HG03064 (cell line): ENCODE results near the gene ARHGAP12.
A peak's percentile ranks its signal among the peaks of the same experiment; 100 is the strongest.

Source experiments
- ATAC-seq: cut with Tn5 transposase; IDR thresholded peaks from one replicate; pipeline ENCODE4 v1.9.1; 2021; ENCODE audit warnings: low read depth; ENCODE audit not compliant: unreplicated experiment

Gene ARHGAP12

DNA sequence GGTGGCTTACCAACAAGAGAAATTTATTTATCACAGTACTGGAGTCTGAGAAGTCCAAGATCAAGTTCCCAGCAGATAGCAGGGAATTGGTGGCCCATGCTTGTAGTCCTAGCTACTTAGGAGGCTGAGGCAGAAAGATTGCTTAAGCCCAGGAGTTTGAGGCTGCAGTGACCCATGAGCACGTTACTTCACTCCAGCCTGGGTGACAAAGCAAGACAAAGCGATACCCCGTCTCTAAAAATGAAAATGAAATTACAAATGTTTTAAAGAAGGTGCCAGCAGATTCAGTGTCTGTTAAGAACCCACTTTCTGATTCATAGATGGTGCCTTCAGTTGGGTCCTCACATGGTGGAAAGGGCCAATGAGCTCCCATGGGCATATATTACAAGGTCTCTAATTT is 20.6 kb upstream of the ARHGAP12 start:
- no peak for ATAC-seq

DNA sequence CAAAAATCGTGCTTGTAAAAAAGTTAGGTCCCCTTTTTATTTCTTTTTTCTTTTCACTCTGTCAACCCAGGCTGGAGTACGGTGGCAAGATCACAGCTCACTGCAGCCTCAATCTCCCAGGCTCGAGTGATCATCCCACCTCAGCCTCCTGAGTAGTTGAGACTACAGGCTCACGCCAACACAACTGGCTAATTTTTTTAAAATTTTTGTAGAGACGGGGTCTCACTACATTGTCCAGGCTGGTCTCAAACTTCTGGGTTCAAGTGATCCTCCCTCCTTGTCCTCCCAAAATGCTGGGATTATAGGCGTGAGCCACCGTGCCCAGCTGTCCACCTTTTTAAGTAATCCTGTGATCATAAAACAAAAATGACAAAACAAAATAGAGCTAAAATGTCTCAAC is 19.4 kb upstream of the ARHGAP12 start:
- ATAC-seq, result no peak

DNA sequence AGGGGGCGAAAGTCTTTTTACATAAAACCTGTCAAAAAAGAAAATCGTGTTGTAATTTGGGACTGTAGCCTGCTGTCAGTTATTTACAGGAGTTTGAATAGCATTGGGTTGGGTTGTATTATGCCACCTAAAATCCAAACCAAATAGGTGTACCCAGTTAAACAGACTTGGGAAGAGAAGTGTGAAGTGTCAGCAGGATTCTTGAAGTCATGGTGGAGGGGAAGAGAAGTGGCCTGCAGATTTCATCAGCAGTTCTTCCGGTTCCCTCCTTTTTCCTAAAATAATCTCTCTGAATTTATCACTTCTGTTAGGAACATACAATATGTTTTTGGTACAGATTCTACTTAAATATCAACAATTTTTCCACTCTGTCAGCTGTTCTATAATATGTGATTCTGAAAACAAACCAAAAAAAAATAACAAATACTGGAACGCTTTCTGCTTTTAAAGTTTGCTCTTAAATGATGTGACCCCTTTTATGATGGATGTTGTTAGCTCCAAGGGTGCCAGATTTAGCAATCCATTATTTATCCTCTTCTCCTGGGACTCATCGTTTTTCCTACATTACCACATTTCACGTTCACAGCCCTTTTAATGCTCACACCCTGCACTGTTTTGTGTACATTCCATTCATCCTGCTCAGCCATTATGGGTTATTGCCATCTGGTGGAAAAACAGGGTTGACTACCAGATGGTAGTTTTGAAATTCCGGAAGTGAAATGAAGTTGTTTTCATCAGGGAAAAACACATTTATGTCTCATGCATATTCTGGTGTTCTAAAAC is 18.7 kb upstream of the ARHGAP12 start:
- ATAC-seq, result no peak

DNA sequence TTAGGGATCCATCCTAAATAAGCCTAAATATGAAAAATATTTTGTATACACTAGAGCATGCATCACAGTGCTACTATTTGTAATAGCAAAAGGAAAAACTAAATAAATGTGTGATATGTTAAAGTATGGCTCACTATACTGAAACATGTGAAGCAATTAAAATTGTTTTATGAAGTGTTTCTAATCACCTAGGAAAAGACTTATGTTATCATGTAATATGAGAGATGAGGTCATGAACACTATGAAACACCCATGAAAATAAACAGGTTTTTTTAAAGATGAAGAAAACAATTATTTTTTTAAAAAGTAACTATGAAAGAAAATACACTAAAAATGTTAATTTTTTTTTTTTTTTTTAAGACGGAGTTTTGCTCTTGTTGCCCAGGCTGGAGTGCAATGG is 16.8 kb upstream of the ARHGAP12 start:
- ATAC-seq, result no peak

DNA sequence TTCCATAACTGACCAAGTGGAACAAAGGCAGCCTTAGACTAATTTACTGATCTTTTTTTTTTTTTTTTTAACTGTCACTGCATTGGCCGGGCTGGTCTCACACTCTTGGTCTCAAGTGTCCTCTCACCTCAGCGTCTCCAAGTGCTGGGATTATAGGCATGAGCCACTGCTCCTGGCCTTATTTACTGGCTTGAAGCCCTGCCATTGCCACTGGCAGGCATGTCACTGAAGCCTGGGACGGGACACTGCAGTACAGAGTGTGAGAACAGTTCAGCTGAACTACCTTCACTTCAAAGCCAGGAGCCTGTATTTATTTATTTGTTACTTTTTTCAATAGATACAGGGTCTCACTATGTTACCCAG is 15.4 kb upstream of the ARHGAP12 start:
- ATAC-seq, result no peak

DNA sequence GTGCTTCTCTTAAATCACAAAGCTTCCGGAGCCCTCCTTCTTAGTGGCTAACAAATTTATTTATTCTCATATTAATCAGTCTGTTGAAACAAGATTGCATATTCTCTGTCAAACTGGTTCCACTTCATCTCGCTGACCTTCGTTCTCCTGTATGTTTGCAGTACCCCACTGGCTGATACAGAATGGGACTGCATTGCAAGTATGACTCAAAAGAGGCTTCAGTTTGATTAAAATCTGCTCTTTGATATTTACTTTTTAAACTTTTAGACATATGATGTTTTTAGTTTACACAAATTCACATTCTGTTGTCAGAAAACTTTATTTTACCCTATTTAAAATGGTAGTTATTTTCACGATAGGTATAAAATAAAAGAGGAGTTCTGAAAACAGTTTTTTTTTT is 14.3 kb upstream of the ARHGAP12 start:
- ATAC-seq, result no peak

DNA sequence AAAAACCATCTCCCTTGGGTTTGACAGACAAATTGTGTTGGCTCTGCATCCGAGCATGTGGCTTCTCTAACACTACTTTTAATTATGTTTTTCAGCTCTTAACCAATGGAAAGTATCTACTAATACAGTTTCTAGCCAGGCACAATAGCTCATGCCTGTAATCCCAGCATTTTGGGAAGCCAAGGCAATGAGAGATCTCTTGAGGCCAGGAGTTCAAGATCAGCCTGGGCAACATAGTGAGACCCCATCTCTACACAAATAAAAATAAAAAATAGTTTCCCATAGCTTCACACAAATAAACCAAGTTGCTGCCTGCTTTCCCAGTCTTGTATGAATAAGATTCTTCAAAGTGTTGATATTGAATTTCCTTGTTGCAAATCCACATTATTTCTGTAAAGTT is 13.8 kb upstream of the ARHGAP12 start:
- no peak for ATAC-seq

DNA sequence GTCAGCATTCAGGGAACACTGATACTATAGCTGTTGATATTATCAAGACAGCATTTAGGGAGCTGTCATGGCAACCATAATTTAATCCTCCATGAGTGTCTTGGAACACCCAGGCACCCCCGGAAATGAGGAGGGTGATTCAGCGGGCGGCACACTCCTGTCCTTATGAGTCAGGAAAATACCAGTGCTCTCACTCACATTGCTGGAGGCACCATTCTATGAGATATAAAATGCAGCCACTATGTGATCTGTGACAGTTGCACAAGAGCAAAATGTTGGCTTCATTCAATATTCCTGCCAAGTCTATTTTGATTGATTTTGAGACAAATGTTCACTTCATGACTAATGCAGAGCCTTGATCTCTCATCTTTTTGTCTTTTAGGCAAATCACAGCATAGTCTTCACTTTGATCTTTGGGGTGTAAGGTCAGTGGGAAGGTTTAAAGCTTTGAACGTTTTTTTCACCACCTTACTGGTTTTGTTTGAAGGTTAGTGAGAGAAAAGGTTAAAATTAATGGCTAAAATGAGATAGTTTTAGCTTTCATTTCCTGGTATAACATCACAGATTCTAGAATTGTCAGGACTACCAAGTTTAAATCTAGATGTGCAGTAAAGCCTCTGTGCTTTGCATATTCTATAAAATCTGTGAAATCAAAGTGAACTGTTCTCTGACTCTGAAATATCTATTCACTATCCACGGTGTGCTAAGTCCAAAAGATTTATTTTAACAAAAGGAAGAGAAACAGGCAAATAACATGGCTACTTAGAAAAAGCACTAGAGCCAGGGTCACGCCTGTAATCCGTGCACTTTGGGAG is 12.4 kb upstream of the ARHGAP12 start:
- no peak for ATAC-seq

DNA sequence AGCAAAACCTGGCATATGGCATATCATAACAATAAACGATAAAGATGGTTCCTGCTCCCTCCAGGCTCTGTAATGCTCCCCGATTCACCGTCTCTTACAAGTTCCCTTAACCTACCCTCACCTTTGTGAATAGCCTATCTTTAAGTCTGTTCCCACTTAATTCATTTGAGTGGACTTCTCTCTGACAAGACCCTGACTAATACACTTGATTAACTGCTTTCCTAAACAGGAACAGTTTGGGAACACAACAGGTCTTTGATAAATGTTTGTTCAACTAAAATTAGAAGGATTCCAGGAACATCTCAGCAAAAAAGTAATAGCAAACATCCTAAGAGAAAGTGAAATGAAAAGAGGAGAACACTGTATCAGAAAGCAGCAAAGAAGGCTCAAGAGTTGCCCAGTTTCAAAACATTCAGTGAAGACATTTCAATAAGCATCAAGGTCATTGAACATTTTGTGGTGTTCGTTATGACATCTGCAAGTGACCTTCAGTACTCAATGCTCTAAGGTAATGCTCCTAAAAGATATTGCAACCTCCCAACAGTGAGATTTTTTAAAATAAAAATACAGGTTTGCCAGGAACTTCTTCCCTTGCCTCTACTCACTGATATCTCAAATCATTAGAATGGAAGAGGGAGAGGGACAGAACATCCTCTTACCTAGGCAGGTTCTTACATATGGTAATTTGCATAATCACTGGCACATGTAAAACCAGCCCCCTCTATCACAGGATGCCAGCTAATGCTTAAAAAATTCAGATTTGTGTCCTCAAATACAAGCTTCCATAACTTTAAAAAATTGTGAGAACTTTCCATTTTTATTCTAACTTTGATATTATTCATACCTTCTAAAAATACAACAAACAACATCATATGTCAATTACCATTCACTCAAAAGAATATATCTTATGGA is 11.4 kb upstream of the ARHGAP12 start:
- ATAC-seq, result no peak

DNA sequence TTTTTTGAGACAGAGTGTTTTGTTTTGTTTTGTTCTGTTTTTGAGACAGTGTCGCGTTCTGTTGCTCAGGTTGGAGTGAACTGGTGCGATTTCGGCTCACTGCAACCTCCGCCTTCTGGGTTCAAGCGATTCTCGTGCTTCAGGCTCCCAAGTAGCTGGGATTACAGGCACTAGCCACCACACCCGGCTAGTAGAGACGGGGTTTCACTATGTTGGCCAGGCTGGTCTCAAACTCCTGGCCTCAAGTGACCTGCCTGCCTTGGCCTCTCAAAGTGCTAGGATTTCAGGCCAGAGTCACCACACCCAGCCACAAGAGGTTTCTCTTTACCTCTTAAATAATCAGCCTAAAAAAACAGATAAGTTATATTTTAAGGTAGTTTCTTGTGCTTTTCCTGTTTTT is 8.7 kb upstream of the ARHGAP12 start:
- no peak for ATAC-seq

DNA sequence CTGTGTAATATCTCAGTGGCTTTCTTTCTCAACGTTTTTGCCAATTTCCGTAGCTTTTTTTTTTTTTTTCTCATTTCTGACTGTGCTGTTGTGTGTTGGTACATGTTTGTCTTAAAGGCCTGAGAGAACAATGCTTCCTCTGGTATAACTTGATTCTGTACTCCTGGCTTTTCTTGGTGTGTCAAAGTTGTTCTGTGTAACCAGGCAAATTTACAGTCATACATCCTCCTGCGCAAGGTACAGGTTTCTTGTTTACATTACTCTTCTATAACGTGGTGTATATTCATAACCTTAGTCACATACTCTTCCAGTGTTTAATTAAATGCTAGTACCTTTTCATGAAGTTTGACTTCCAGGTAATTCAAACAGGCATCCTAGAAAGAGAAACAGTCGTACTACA is 8.3 kb upstream of the ARHGAP12 start:
- ATAC-seq, result no peak

DNA sequence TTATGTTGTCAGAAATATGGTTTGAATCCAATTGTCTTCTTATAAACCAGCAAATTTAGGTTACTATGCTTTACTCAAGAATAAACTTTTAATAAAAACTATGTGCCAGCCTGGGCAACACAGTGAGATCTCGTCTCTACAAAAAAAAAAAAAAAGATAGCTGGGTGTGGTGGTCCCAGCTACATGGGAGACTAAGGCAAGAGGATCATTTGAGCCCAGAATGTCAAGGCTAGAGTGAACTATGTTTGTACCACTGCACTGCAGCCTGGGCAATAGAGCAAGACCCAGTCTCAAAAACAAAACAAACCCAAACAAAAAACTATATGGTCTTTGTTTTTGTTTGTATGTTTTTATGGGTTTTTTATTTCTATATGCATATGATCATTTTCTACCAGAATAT is 7.5 kb upstream of the ARHGAP12 start:
- ATAC-seq, result no peak

DNA sequence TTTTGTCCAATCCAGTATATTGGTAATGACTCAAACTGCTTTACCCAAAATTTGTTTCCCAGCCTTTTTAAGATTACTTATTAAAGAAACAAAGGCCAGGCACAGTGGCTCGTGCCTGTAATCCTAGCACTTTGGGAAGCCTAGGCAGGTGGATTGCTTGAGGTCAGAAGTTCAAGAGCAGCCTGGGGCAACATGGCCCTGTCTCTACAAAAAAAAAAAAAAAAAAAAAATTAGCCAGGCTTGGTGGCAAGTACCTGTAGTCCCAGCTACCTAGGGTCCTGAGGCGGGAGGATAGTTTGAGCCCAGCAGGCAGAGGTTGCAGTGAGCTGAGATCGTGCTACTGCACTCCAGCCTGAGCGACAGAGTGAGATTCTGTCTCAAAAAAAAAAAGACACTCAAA is 7.0 kb upstream of the ARHGAP12 start:
- no peak for ATAC-seq

DNA sequence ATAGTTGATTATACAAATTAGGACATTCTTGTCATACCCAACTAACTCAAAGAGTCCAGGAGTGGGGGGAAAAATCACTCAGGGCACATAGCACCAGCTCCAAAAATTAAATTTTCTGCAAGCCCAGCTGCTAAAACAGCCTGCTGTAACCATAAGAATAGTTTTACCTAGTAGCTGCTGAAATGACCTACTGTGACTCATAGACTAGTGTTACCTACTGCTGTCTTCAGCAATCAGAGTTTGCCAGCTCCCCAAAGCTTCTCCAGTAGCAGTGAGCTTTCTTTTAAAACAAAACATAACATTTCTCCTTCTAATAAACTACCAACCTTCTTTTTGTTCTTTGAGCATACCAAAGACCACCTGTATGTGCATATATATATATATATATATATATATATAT is 4.2 kb upstream of the ARHGAP12 start:
- no peak for ATAC-seq

DNA sequence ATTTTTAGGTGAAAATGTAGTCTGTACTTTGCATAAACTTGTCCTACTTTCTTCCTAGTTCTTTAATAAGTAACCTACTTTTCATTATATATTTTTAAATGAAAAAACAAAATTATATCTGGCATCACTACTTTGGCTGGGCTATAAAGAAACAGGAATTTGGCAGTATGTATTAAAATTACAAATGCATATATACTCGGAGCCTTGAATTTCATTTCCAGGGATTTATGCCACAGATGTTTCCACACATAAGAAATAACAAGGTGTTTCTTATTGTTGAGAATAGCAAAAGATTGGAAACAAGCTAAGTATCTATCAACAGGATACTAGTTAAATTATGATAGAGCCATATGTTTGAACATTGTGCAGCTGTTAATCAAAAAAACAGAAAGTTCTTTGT is 2.2 kb upstream of the ARHGAP12 start:
- ATAC-seq, result no peak

DNA sequence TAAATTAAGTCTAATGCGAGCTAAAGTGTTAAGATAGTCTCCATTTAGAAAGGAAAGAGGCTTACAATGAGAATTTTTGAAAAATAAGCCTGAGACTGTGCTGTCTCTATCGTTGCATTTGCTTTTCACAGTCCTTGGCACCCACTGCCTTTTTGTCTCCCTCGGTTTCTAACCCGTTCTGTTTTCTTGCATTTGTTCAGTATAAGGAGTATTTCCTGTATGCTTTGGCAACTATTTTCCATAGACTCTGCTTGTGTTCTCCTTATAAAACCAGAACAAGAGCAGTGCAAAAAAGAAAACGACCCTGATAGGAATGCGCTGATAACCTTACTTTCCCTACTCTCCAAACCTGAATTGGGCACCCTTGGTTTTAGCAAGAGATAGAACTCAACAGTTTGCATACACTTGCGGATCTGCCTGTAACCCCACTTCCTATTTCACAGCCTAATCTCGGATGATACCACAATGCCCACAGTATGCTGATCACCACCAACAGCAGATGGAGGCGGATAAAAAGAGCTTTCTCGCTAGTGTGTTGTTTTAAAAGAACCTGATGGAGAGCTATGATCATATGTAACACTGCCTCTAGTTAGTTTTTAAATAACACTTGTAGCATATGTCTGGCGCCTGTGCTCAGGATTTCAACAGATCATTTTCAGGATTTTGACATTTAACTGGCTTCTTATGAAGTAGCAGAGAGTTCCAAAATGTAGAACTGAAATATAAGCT is 1.6 kb upstream of the ARHGAP12 start:
- ATAC-seq, result no peak

DNA sequence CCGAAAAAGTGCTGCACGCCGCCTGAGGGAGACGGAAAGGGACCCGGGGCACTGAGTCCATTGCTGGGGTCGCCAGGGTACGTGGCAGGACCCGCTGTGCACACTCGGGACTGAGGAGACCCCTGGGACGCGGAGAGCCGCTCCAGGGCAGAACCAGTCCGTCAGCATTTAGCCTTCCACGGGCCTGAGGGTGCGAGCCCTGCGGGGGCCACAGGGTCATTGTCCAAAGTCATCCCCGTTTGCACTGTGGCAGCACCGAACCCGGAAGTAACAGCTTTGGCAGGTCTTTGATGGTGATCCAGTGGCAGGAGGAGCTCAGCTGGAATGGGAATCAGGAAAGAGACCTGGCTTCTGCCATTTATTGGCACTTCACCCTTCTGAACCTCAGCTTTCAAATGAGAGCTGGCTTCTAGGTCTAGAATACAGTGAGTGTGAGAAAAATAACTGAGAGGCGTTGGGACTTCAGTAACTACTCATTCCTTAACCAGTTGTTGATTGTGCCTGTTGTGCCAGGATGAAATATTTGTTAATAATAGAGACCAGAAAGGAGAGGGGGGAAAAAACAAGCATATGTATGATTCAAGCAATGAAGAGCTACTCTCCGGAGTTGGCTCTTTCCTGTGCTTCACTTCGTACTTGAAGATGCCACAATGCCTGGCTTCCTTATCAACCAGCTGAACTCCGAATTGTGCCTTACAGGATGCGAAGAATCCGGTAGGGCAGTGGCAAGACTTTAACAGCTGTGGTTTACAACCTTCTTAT is 811 bp upstream of the ARHGAP12 start:
- peak; percentile 2 for ATAC-seq

DNA sequence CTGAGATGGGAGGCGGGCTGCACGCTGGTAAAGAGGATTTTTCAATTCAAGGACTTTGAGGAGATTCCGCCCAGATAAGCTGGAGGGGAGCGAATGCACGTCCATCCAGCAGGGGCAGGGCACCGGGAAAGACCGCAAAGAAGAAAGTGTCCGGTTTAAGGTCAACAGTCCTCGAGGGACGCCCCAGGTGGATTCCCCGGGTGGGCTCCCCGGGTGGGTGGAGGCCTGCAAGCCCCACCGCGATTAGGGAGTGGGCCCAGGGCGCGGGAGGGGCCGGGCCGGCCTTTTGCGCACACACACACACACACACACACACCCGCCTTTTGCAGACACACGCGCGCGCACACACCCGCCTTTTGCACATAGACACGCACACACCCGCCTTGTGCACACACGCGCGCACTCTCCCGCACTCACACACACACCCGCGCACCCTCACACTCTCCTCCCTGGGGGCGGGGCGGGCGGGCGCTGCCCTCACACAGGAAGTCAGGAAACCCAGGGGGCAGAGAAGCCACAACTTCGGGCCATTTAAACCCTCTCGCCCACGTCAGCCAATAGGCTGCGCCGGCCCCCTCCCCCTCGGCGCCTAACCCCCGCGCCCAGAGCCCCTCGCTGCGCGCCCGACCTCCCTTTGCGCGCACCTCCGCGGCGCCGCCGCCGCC is 615 bp downstream of the ARHGAP12 start:
- ATAC-seq, result peak; percentile 38

DNA sequence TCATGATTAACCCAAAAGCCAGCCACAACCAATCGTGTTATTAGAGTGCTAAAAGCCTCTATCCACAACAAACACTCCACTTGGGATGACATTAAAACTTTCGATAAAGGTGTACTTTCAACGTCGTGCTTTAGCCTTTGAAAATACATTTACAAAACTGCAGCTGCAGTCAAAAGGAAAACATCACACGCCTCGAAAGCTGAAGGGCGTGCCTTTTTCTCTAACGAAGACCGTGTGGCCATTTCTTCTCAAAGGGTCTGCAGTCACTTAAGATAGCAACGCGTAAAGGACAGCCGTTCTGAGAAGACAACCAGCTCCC is 1.1 kb downstream of the ARHGAP12 start:
- ATAC-seq, result no peak
